Mammary epithelial cell (primary cell): Measurements from ENCODE around the gene GRAMD1B.
"Not testable (repeated sequence)": the region's sequence is repeated elsewhere in the genome, so short reads cannot be mapped to it uniquely, and the experiment has no call there.

Experiments
- CTCF ChIP-seq, 2 donors: IDR thresholded peaks in 1 of 2; conservative IDR thresholded peaks in 1 of 2; 2 replicates each; pipeline ENCODE4 v1.5.1; 2011 to 2012; ENCODE audit warnings: inconsistent platforms in 2 of 2, low read length in 2 of 2, mild to moderate bottlenecking in 2 of 2, control low read depth in 1 of 2, low read depth in 1 of 2; ENCODE audit not compliant: insufficient read depth in 1 of 2; ENCODE audit errors: extremely low read depth in 1 of 2
- EZH2 ChIP-seq: IDR thresholded peaks from 2 replicates; pipeline ENCODE4 v1.6.1; 2012; ENCODE audit warnings: low read length, inconsistent platforms, borderline replicate concordance

GRCh38 chr11:123520476-123520875 is 90.4 kb downstream of the GRAMD1B start:
- not testable (repeated sequence) for TF ChIP-seq CTCF (conservative IDR thresholded peaks at IDR 0.05 in 1 of 2, IDR thresholded peaks at IDR 0.05 in 1 of 2; ENCODE audit: extremely low read depth in 1 of 2, insufficient read depth in 1 of 2, low read depth in 1 of 2, low read length in 2 of 2); EZH2
